MM.1S (cell line): ENCODE data around the gene TMOD1.

Source experiments
- DNase-seq: peaks from one replicate; pipeline ENCODE4 v3.0.0-alpha.2; 2015
- H2AFZ ChIP-seq: fragments of 300-600 bp; sonication (generic); 2 replicates; pipeline ENCODE4 v1.6.0; 2016; ENCODE audit warnings: antibody characterized with exemption, low read length
- H3F3A ChIP-seq: fragments of 300-600 bp; sonication (generic); 2 replicates; pipeline ENCODE4 v1.6.1; 2016; ENCODE audit warnings: mild to moderate bottlenecking, antibody characterized with exemption, low read length, moderate library complexity, mixed read lengths; ENCODE audit not compliant: insufficient read depth
- H3K27ac ChIP-seq: fragments of 300-600 bp; sonication (generic); 2 replicates; pipeline ENCODE4 v1.5.1; 2016; ENCODE audit warnings: mild to moderate bottlenecking, low read length
- H3K27me3 ChIP-seq: fragments of 300-600 bp; sonication (generic); replicated peaks from 2 replicates; pipeline ENCODE4 v1.6.0; 2016; ENCODE audit warnings: low read length; ENCODE audit not compliant: insufficient read depth
- H3K36me3 ChIP-seq: fragments of 300-600 bp; sonication (generic); replicated peaks from 2 replicates; pipeline ENCODE4 v1.6.1; 2016; ENCODE audit warnings: mild to moderate bottlenecking, low read length, mixed read lengths; ENCODE audit not compliant: insufficient read depth
- H3K4me1 ChIP-seq: fragments of 300-600 bp; sonication (generic); 2 replicates; pipeline ENCODE4 v1.6.1; 2016; ENCODE audit warnings: low read length, mixed read lengths
- H3K4me2 ChIP-seq: fragments of 300-600 bp; sonication (generic); 2 replicates; pipeline ENCODE4 v1.6.0; 2016; ENCODE audit warnings: low read depth, low read length
- H3K4me3 ChIP-seq: fragments of 300-600 bp; sonication (generic); 2 replicates; pipeline ENCODE4 v1.5.1; 2016; ENCODE audit warnings: low read length, mixed read lengths
- H3K79me2 ChIP-seq: fragments of 300-600 bp; sonication (generic); 2 replicates; pipeline ENCODE4 v1.6.1; 2016; ENCODE audit warnings: mixed run types, low read length, mixed read lengths
- H3K9ac ChIP-seq: fragments of 300-600 bp; sonication (generic); 2 replicates; pipeline ENCODE4 v1.6.1; 2016; ENCODE audit warnings: low read length, mixed read lengths
- H3K9me2 ChIP-seq: fragments of 300-600 bp; sonication (generic); replicated peaks from 2 replicates; pipeline ENCODE4 v1.6.1; 2016; ENCODE audit warnings: mild to moderate bottlenecking, low read length, mixed read lengths; ENCODE audit not compliant: insufficient read depth
- H3K9me3 ChIP-seq: fragments of 300-600 bp; sonication (generic); replicated peaks from 2 replicates; pipeline ENCODE4 v1.6.1; 2016; ENCODE audit warnings: mild to moderate bottlenecking, low read length, mixed read lengths; ENCODE audit not compliant: insufficient read depth
- H4K20me1 ChIP-seq: fragments of 300-600 bp; sonication (generic); 2 replicates; pipeline ENCODE4 v1.6.1; 2016; ENCODE audit warnings: mild to moderate bottlenecking, low read length, moderate library complexity, mixed read lengths; ENCODE audit not compliant: insufficient read depth
- CTCF ChIP-seq: fragments of 300-600 bp; sonication (generic); IDR thresholded peaks from 2 replicates; pipeline ENCODE4 v1.5.1; 2016; ENCODE audit warnings: antibody characterized with exemption, low read length, mixed read lengths
- EZH2 ChIP-seq: fragments of 300-600 bp; sonication (generic); optimal IDR thresholded peaks from 2 replicates; pipeline ENCODE3; 2017; ENCODE audit warnings: low read depth, mild to moderate bottlenecking, antibody characterized with exemption, low read length, mixed read lengths
- EZH2phosphoT487 ChIP-seq: fragments of 300-600 bp; sonication (generic); IDR thresholded peaks from 2 replicates; pipeline ENCODE4 v1.6.1; 2018; ENCODE audit warnings: antibody characterized with exemption, low read length

Gene TMOD1

GRCh38 chr9:97550386-97550785 is 48.9 kb downstream of the TMOD1 start:
- no peak overlapping the region for H3K27ac ChIP-seq

GRCh38 chr9:97551308-97551707 is 49.8 kb downstream of the TMOD1 start:
- Histone ChIP-seq H3K9ac (no peak overlapping the region), H3K4me2 (no peak overlapping the region), H3K9me2 (no peaks in the 10 kb centered on the region), H3K27ac (no peak overlapping the region), H3K79me2 (no peaks in the 10 kb centered on the region), H3K27me3 (no peaks in the 10 kb centered on the region), H2AFZ (no peak overlapping the region), H3F3A (no peaks in the 10 kb centered on the region), H3K36me3 (no peaks in the 10 kb centered on the region), H3K4me3 (no peak overlapping the region), H3K4me1 (no peaks in the 10 kb centered on the region), H4K20me1 (no peaks in the 10 kb centered on the region), H3K9me3 (no peaks in the 10 kb centered on the region)
- DNase-seq, result no peak
- no peak for TF ChIP-seq EZH2
- TF ChIP-seq CTCF, result no peak
- TF ChIP-seq EZH2phosphoT487, result no peak

More at GRCh38 chr9:97550386-97550785, 48.9 kb downstream of the TMOD1 start:
- H4K20me1 ChIP-seq, result no peaks in the 10 kb centered on the region
- H3K4me2 ChIP-seq, result no peak overlapping the region
- H3K79me2 ChIP-seq, result no peaks in the 10 kb centered on the region
- no peaks in the 10 kb centered on the region for H3K4me1 ChIP-seq
- H3K9ac ChIP-seq, result no peak overlapping the region
- H3K9me2 ChIP-seq, result no peaks in the 10 kb centered on the region
- H3K27me3 ChIP-seq, result no peaks in the 10 kb centered on the region
- no peaks in the 10 kb centered on the region for H3K36me3 ChIP-seq
- no peak overlapping the region for H3K4me3 ChIP-seq
- no peaks in the 10 kb centered on the region for H3F3A ChIP-seq
- no peak for TF ChIP-seq CTCF
- TF ChIP-seq EZH2, result no peak
- TF ChIP-seq EZH2phosphoT487, result no peak
- H2AFZ ChIP-seq, result no peak overlapping the region
- no peak for DNase-seq
- no peaks in the 10 kb centered on the region for H3K9me3 ChIP-seq

- TF ChIP-seq EZH2phosphoT487 (no peak), CTCF (no peak), EZH2 (no peak)
These were observed 51.7 kb downstream of the TMOD1 start for GRCh38 chr9:97553141-97553540.

More at GRCh38 chr9:97553141-97553540, 51.7 kb downstream of the TMOD1 start:
- H2AFZ ChIP-seq, result no peak overlapping the region
- no peak for DNase-seq
- H3K9me3 ChIP-seq, result no peaks in the 10 kb centered on the region
- 0 out of 2 replicates have a peak, but pooled peaks cover 3% of the 10 kb centered on the region for H3F3A ChIP-seq
- H3K9ac ChIP-seq, result no peak overlapping the region
- H3K4me3 ChIP-seq, result no peak overlapping the region
- H3K4me2 ChIP-seq, result no peak overlapping the region
- no peaks in the 10 kb centered on the region for H3K36me3 ChIP-seq
- peaks cover 10% of the 10 kb centered on the region for H3K4me1 ChIP-seq
- H4K20me1 ChIP-seq, result no peaks in the 10 kb centered on the region
- H3K27ac ChIP-seq, result no peak overlapping the region
- no peaks in the 10 kb centered on the region for H3K79me2 ChIP-seq
- no peaks in the 10 kb centered on the region for H3K9me2 ChIP-seq
- H3K27me3 ChIP-seq, result no peaks in the 10 kb centered on the region
